Measurements from ENCODE around the gene ERICH3. TPM values are rescaled to one million over a fixed set of nuclear protein-coding genes. Genes with fewer than 3 reads are reported as not detected.

ERICH3 gene
- total RNA-seq, 1 experiment from 2014 or later, result not detected

- Histone ChIP-seq H3K4me1 (replicated peaks; ENCODE audit: insufficient read depth) (no peaks in the 10 kb centered on the region), H3K9me2 (ENCODE audit: insufficient read depth) (no peaks in the 10 kb centered on the region), H3K4me2 (no peak overlapping the region), H4K20me1 (ENCODE audit: insufficient read depth) (no peaks in the 10 kb centered on the region), H3K36me3 (ENCODE audit: low read depth) (no peaks in the 10 kb centered on the region), H3K4me3 (no peak overlapping the region), H2AFZ (no peak overlapping the region), H3F3A (ENCODE audit: insufficient read depth, low read depth) (no peaks in the 10 kb centered on the region), H3K9me3 (ENCODE audit: insufficient read depth, low read depth) (no peaks in the 10 kb centered on the region), H3K27ac (no peak overlapping the region), H3K27me3 (ENCODE audit: insufficient read depth, low read depth) (no peaks in the 10 kb centered on the region), H3K79me2 (ENCODE audit: low read depth) (no peaks in the 10 kb centered on the region)
- ChIA-PET CTCF (no interaction called here), POLR2A (ENCODE audit: unreplicated experiment) (no interaction called here)
- intact Hi-C loops (cut with micrococcal nuclease; ENCODE audit: unreplicated experiment), result no loop called here
- BruUV-seq (replicated peaks), result no TSS peak
- no peak for DNase-seq
- TF ChIP-seq CTCF (conservative IDR thresholded peaks at IDR 0.05) (no peak), EZH2 (IDR thresholded peaks at IDR 0.05; ENCODE audit: low read depth) (no peak)
Measured at GRCh38 chr1:74548961-74549750, 124.4 kb downstream of the ERICH3 start.

GRCh38 chr1:74545821-74546220, 127.8 kb downstream of the ERICH3 start:
- no peak overlapping the region for H3K27ac ChIP-seq
- no peaks in the 10 kb centered on the region for H3K79me2 ChIP-seq (ENCODE audit: low read depth)
- H3K9me2 ChIP-seq (ENCODE audit: insufficient read depth), result no peaks in the 10 kb centered on the region
- CTCF ChIA-PET, result no interaction called here
- H3K4me1 ChIP-seq (replicated peaks; ENCODE audit: insufficient read depth), result no peaks in the 10 kb centered on the region
- H3F3A ChIP-seq (ENCODE audit: insufficient read depth, low read depth), result no peaks in the 10 kb centered on the region
- POLR2A ChIA-PET (ENCODE audit: unreplicated experiment), result no interaction called here
- TF ChIP-seq EZH2 (IDR thresholded peaks at IDR 0.05; ENCODE audit: low read depth) (no peak), CTCF (conservative IDR thresholded peaks at IDR 0.05) (no peak)
- H4K20me1 ChIP-seq (ENCODE audit: insufficient read depth), result no peaks in the 10 kb centered on the region
- no peaks in the 10 kb centered on the region for H3K36me3 ChIP-seq (ENCODE audit: low read depth)
- no peak overlapping the region for H3K4me2 ChIP-seq
- H2AFZ ChIP-seq, result no peak overlapping the region
- no peaks in the 10 kb centered on the region for H3K27me3 ChIP-seq (ENCODE audit: insufficient read depth, low read depth)
- no peak overlapping the region for H3K4me3 ChIP-seq
- no peaks in the 10 kb centered on the region for H3K9me3 ChIP-seq (ENCODE audit: insufficient read depth, low read depth)
- DNase-seq, result no peak
- intact Hi-C loops (cut with micrococcal nuclease; ENCODE audit: unreplicated experiment), result no loop called here
- no TSS peak for BruUV-seq (replicated peaks)

GRCh38 chr1:74534241-74534640, 139.4 kb downstream of the ERICH3 start:
- no TSS peak for BruUV-seq (replicated peaks)
- no peak for DNase-seq
- POLR2A ChIA-PET (ENCODE audit: unreplicated experiment), result no interaction called here

More at GRCh38 chr1:74534241-74534640, 139.4 kb downstream of the ERICH3 start:
- Histone ChIP-seq H3K4me3 (no peak overlapping the region), H3K79me2 (ENCODE audit: low read depth) (no peaks in the 10 kb centered on the region), H3K36me3 (ENCODE audit: low read depth) (no peaks in the 10 kb centered on the region), H3K4me1 (replicated peaks; ENCODE audit: insufficient read depth) (no peaks in the 10 kb centered on the region), H3K9me2 (ENCODE audit: insufficient read depth) (no peaks in the 10 kb centered on the region), H3F3A (ENCODE audit: insufficient read depth, low read depth) (no peaks in the 10 kb centered on the region), H3K27me3 (ENCODE audit: insufficient read depth, low read depth) (no peaks in the 10 kb centered on the region), H3K4me2 (no peak overlapping the region), H3K9me3 (ENCODE audit: insufficient read depth, low read depth) (no peaks in the 10 kb centered on the region; the same call in 1 of the 2 replicates), H4K20me1 (ENCODE audit: insufficient read depth) (no peaks in the 10 kb centered on the region), H3K27ac (no peak overlapping the region), H2AFZ (no peak overlapping the region)
- CTCF ChIA-PET, result no interaction called here
- intact Hi-C loops (cut with micrococcal nuclease; ENCODE audit: unreplicated experiment), result no loop called here
- TF ChIP-seq EZH2 (IDR thresholded peaks at IDR 0.05; ENCODE audit: low read depth), result no peak
- TF ChIP-seq CTCF (conservative IDR thresholded peaks at IDR 0.05), result no peak
